HS-27A (cell line): ENCODE results near the gene CSF3R.
"Not testable (repeated sequence)": the region's sequence is repeated elsewhere in the genome, so short reads cannot be mapped to it uniquely, and the experiment has no call there.

ENCODE experiments used
- DNase-seq: peaks from one replicate; pipeline ENCODE4 v3.0.0-alpha.2; 2012; ENCODE audit warnings: low read depth, missing footprints

Gene CSF3R

GRCh38 chr1:36513676-36514473 lies 31.2 kb upstream of the CSF3R start:
- no peak for DNase-seq

- DNase-seq = no peak
Observed at GRCh38 chr1:36512842-36513241, 30.1 kb upstream of the CSF3R start.

- DNase-seq = no peak
Observed at GRCh38 chr1:36511804-36512798, 29.4 kb upstream of the CSF3R start.

- DNase-seq = not testable (repeated sequence)
Observed at GRCh38 chr1:36511220-36511619, 28.5 kb upstream of the CSF3R start.

- no peak for DNase-seq
Observed at GRCh38 chr1:36510418-36510817, 27.7 kb upstream of the CSF3R start.

GRCh38 chr1:36508257-36508656 lies 25.5 kb upstream of the CSF3R start:
- no peak for DNase-seq

GRCh38 chr1:36506276-36506920 lies 23.7 kb upstream of the CSF3R start:
- no peak for DNase-seq

- no peak for DNase-seq
Observed at GRCh38 chr1:36503733-36504132, 21.0 kb upstream of the CSF3R start.

GRCh38 chr1:36503159-36503558 lies 20.4 kb upstream of the CSF3R start:
- DNase-seq = no peak

GRCh38 chr1:36502616-36503015 lies 19.9 kb upstream of the CSF3R start:
- no peak for DNase-seq

- DNase-seq = not testable (repeated sequence)
Observed at GRCh38 chr1:36501911-36502310, 19.2 kb upstream of the CSF3R start.

GRCh38 chr1:36497207-36497606 lies 14.5 kb upstream of the CSF3R start:
- DNase-seq = no peak

GRCh38 chr1:36494971-36495370 lies 12.3 kb upstream of the CSF3R start:
- no peak for DNase-seq

- no peak for DNase-seq
Observed at GRCh38 chr1:36493524-36493923, 10.8 kb upstream of the CSF3R start.

GRCh38 chr1:36492491-36492890 lies 9.8 kb upstream of the CSF3R start:
- no peak for DNase-seq

GRCh38 chr1:36489258-36490051 lies 6.7 kb upstream of the CSF3R start:
- DNase-seq = not testable (repeated sequence)

- no peak for DNase-seq
Observed at GRCh38 chr1:36487906-36488305, 5.2 kb upstream of the CSF3R start.

- not testable (repeated sequence) for DNase-seq
Observed at GRCh38 chr1:36487336-36487725, 4.6 kb upstream of the CSF3R start.

- no peak for DNase-seq
Observed at GRCh38 chr1:36486439-36487335, 4.0 kb upstream of the CSF3R start.

GRCh38 chr1:36486093-36486438 lies 3.4 kb upstream of the CSF3R start:
- DNase-seq = no peak

- no peak for DNase-seq
Observed at GRCh38 chr1:36484099-36484498, 1.4 kb upstream of the CSF3R start.
